GM18511 (cell line): ENCODE data around the gene ALAS2.
"Not testable (repeated sequence)": the region's sequence is repeated elsewhere in the genome, so short reads cannot be mapped to it uniquely, and the experiment has no call there.

ENCODE experiments used
- ATAC-seq: cut with Tn5 transposase; IDR thresholded peaks from one replicate; pipeline ENCODE4 v1.9.1; 2021; ENCODE audit warnings: mild to moderate bottlenecking, moderate library complexity; ENCODE audit not compliant: unreplicated experiment

The ALAS2 gene

GRCh38 chrX:55030271-55031205 is at the start of gene ALAS2:
TSS of gene ALAS2 (minus strand) at chrX:55030977. CDS start at chrX:55026000, 4,977 bp downstream.
- ATAC-seq, result no peak

- no peak for ATAC-seq
These were observed 44.2 kb upstream of the ALAS2 start, which contains the start of gene PAGE2B for GRCh38 chrX:55074851-55075467. TSS of gene PAGE2B (plus strand) at chrX:55075030. CDS start at chrX:55076042, 1,012 bp downstream.

- no peak for ATAC-seq
These were observed 41.5 kb upstream of the ALAS2 start for GRCh38 chrX:55072286-55072685.

GRCh38 chrX:55067180-55067579 is 36.4 kb upstream of the ALAS2 start:
- ATAC-seq, result not testable (repeated sequence)

GRCh38 chrX:55057675-55058249 is 27.0 kb upstream of the ALAS2 start:
- ATAC-seq, result peak; percentile 72

GRCh38 chrX:55056820-55057674 is 26.3 kb upstream of the ALAS2 start:
- ATAC-seq, result no peak

GRCh38 chrX:55050599-55050998 is 19.8 kb upstream of the ALAS2 start:
- not testable (repeated sequence) for ATAC-seq

- ATAC-seq, result no peak
These were observed 10.7 kb upstream of the ALAS2 start for GRCh38 chrX:55041514-55041913.

- ATAC-seq, result no peak
These were observed 8.7 kb upstream of the ALAS2 start for GRCh38 chrX:55039471-55039870.

- no peak for ATAC-seq
These were observed 2.7 kb upstream of the ALAS2 start for GRCh38 chrX:55033429-55033828.

GRCh38 chrX:55029291-55029690 is 1.5 kb downstream of the ALAS2 start:
- no peak for ATAC-seq

- ATAC-seq, result no peak
These were observed 2.2 kb downstream of the ALAS2 start for GRCh38 chrX:55028611-55029010.

GRCh38 chrX:55028040-55028439 is 2.7 kb downstream of the ALAS2 start:
- no peak for ATAC-seq

GRCh38 chrX:55026840-55027239 is 3.9 kb downstream of the ALAS2 start:
- ATAC-seq, result no peak

- ATAC-seq, result no peak
These were observed 4.6 kb downstream of the ALAS2 start for GRCh38 chrX:55026143-55026542.

GRCh38 chrX:55014897-55015299 is 15.9 kb downstream of the ALAS2 start:
- ATAC-seq, result no peak

GRCh38 chrX:55011294-55011693 is 19.5 kb downstream of the ALAS2 start:
- ATAC-seq, result no peak

- no peak for ATAC-seq
These were observed 22.0 kb downstream of the ALAS2 start for GRCh38 chrX:55008571-55009358.

GRCh38 chrX:55007656-55008055 is 23.1 kb downstream of the ALAS2 start:
- ATAC-seq, result no peak
